Measurements from ENCODE around the gene TIAM1.

DNA sequence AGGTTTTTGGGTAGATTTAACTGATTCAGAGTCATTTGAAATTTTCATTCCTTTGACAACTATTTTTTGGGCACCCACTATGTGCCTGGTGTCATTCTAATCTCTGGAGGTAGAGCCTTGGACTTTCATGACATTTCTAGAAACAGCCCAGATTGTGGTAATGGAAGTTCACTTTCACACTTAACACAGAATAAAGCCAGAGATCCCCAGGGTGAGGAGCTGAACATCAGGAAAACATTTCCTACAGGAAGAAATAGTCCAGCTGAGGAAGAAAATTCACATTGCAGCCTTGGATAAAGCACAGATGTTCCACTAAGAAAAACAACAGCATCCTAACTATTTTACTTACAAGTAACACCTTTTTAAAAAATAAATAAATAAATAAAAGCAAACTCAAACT, 203.4 kb downstream of the TIAM1 start:
- TF ChIP-seq, protein P1, sequence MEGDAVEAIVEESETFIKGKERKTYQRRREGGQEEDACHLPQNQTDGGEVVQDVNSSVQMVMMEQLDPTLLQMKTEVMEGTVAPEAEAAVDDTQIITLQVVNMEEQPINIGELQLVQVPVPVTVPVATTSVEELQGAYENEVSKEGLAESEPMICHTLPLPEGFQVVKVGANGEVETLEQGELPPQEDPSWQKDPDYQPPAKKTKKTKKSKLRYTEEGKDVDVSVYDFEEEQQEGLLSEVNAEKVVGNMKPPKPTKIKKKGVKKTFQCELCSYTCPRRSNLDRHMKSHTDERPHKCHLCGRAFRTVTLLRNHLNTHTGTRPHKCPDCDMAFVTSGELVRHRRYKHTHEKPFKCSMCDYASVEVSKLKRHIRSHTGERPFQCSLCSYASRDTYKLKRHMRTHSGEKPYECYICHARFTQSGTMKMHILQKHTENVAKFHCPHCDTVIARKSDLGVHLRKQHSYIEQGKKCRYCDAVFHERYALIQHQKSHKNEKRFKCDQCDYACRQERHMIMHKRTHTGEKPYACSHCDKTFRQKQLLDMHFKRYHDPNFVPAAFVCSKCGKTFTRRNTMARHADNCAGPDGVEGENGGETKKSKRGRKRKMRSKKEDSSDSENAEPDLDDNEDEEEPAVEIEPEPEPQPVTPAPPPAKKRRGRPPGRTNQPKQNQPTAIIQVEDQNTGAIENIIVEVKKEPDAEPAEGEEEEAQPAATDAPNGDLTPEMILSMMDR (IDR thresholded peaks at IDR 0.05), result no peak
- TF ChIP-seq POLR2A (IDR thresholded peaks at IDR 0.05), result no peak

Measured in adrenal gland (tissue), 5 donors.